Posterior vena cava (tissue), 2 donors: ENCODE measurements around the gene SLC25A24. TPM values are rescaled to one million over a fixed set of nuclear protein-coding genes. Genes with fewer than 3 reads are reported as not detected.

Source experiments
- DNase-seq: peaks from one replicate; pipeline ENCODE4 v3.0.0-alpha.2; 2020; ENCODE audit warnings: low spot score
- intact Hi-C, 2 donors: fragments of 100-400 bp; cut with DNase I; formaldehyde crosslinking; loops; one replicate each; pipeline versions ENCODE4 v1.14.1 to v1.14.2; 2022 to 2023
- total RNA-seq, 2 donors: library from RNA; stranded (reverse); fragmentation: NEBNext Ultra II Directional; extraction: Animal tissue kit (Norgen Biotek cat#: 25700); gene quantifications; one replicate each; pipeline ENCODE4 v1.2.1, GENCODE V29; 2021
- donor health status: DM: yes; HTN: yes; CAD: no.
- donor health status: DM: yes; HTN: yes; CAD: no.

Gene SLC25A24
- total RNA-seq, 2 donors from 2014 or later, result 25.7 to 29.7 TPM

GRCh38 chr1:108117237-108117636, 82.9 kb downstream of the SLC25A24 start:
- intact Hi-C loops, result no loop called here
- DNase-seq, result no peak

- DNase-seq, result no peak
- intact Hi-C loops, result no loop called here
These were observed 86.0 kb downstream of the SLC25A24 start for GRCh38 chr1:108114033-108114599.

GRCh38 chr1:108113496-108113895, 86.6 kb downstream of the SLC25A24 start:
- no peak for DNase-seq

GRCh38 chr1:108109295-108109973, 90.7 kb downstream of the SLC25A24 start:
- no peak for DNase-seq
- intact Hi-C loops, result no loop called here

More at GRCh38 chr1:108113496-108113895, 86.6 kb downstream of the SLC25A24 start:
- intact Hi-C loops, result no loop called here

GRCh38 chr1:108108119-108108518, 92.0 kb downstream of the SLC25A24 start:
- no peak for DNase-seq
- intact Hi-C loops, result no loop called here

- no peak for DNase-seq
- intact Hi-C loops, result no loop called here
These were observed 92.5 kb downstream of the SLC25A24 start for GRCh38 chr1:108107658-108108057.

GRCh38 chr1:108106775-108107174, 93.4 kb downstream of the SLC25A24 start:
- DNase-seq, result no peak
- intact Hi-C loops, result no loop called here

GRCh38 chr1:108100148-108100547, 100.0 kb downstream of the SLC25A24 start:
- DNase-seq, result no peak
- intact Hi-C loops, result no loop called here

GRCh38 chr1:108097018-108097417, 103.1 kb downstream of the SLC25A24 start:
- intact Hi-C loops, result no loop called here
- DNase-seq, result no peak

GRCh38 chr1:108096089-108096488, 104.1 kb downstream of the SLC25A24 start:
- no peak for DNase-seq
- intact Hi-C loops, result no loop called here

- intact Hi-C loops, result loop anchor here in 1 of 2 donors (5.0 kb wide), 1 partner anchor 262 kb away; no protein-coding TSS in a partner anchor
- no peak for DNase-seq
These were observed 110.7 kb downstream of the SLC25A24 start for GRCh38 chr1:108089477-108089876.

- intact Hi-C loops, result loop anchor here in 1 of 2 donors (5.0 kb wide), 1 partner anchor 258 kb away; no protein-coding TSS in a partner anchor
These were observed 114.5 kb downstream of the SLC25A24 start for GRCh38 chr1:108085628-108086027.

GRCh38 chr1:108084866-108085477, 115.2 kb downstream of the SLC25A24 start:
- intact Hi-C loops, result loop anchor here in 1 of 2 donors (5.0 kb wide), 1 partner anchor 258 kb away; no protein-coding TSS in a partner anchor
- no peak for DNase-seq

More at GRCh38 chr1:108085628-108086027, 114.5 kb downstream of the SLC25A24 start:
- DNase-seq, result no peak

Other genes starting within 250 kb of the SLC25A24 start
- 1 to 10 TPM; 7.3 to 7.9 TPM for gene VAV3, start 235.2 kb downstream of the SLC25A24 start, total RNA-seq
- gene NBPF4, start 43.7 kb upstream of the SLC25A24 start, total RNA-seq, result not detected
- not detected for gene NBPF6, start 250.0 kb upstream of the SLC25A24 start, total RNA-seq